Endothelial cell of umbilical vein (primary cell): ENCODE data around the gene ARL6IP4.

Source experiments
- EZH2 ChIP-seq: IDR thresholded peaks from 2 replicates; pipeline ENCODE4 v1.6.1; 2012; ENCODE audit warnings: borderline replicate concordance, low read depth, mild to moderate bottlenecking, moderate library complexity, low read length, inconsistent platforms; ENCODE audit not compliant: severe bottlenecking
- MYC ChIP-seq: IDR thresholded peaks from one replicate; pipeline ENCODE4 v1.6.1; 2011; ENCODE audit warnings: mild to moderate bottlenecking, low read depth, low read length
- POLR2A ChIP-seq: IDR thresholded peaks from 2 replicates; pipeline ENCODE4 v1.6.1; 2012; ENCODE audit warnings: low read depth, mild to moderate bottlenecking, control low read depth, low read length
- POLR2AphosphoS5 ChIP-seq: IDR thresholded peaks from 2 replicates; pipeline ENCODE4 v1.6.1; 2012; ENCODE audit warnings: low read depth, mild to moderate bottlenecking, control low read depth, low read length, moderate library complexity; ENCODE audit not compliant: insufficient read depth
- TF ChIP-seq, protein P1 (sequence below), 2 donors: IDR thresholded peaks; 1 replicate in 1 of 2; 2 replicates in 1 of 2; pipeline ENCODE4 v1.5.1; 2011; ENCODE audit warnings: low read length in 2 of 2, mild to moderate bottlenecking in 2 of 2, moderate library complexity in 2 of 2, control low read depth in 1 of 2, inconsistent platforms in 1 of 2, low read depth in 1 of 2; ENCODE audit not compliant: insufficient read depth in 1 of 2; ENCODE audit errors: extremely low read depth in 1 of 2
- TF ChIP-seq, protein P2 (sequence below): IDR thresholded peaks from 2 replicates; pipeline ENCODE4 v1.6.1; 2011; ENCODE audit not compliant: insufficient read depth, insufficient read length

DNA sequence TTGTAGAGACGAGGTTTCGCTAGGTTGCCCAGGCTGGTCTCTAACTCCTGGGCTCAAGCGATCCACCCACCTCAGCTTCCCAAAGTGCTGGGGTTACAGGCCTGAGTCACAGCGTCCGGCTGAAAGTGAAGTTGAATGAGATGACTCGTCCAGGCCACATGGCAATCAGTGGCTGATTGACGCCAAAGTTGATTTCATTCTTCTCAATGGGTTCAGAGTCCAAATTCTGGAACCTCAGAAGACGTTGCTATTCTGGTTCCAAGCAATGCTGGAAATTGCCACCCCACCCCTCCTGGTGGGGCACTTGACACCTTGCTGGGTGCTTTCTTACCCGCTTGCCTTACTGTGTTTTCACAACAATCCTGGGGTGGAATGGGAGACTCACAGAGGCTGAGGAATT lies 29.1 kb upstream of the ARL6IP4 start:
- TF ChIP-seq POLR2AphosphoS5 (peak; percentile 17), POLR2A (no peak), MYC (peak; percentile 51), EZH2 (no peak)
- TF ChIP-seq, protein P1, sequence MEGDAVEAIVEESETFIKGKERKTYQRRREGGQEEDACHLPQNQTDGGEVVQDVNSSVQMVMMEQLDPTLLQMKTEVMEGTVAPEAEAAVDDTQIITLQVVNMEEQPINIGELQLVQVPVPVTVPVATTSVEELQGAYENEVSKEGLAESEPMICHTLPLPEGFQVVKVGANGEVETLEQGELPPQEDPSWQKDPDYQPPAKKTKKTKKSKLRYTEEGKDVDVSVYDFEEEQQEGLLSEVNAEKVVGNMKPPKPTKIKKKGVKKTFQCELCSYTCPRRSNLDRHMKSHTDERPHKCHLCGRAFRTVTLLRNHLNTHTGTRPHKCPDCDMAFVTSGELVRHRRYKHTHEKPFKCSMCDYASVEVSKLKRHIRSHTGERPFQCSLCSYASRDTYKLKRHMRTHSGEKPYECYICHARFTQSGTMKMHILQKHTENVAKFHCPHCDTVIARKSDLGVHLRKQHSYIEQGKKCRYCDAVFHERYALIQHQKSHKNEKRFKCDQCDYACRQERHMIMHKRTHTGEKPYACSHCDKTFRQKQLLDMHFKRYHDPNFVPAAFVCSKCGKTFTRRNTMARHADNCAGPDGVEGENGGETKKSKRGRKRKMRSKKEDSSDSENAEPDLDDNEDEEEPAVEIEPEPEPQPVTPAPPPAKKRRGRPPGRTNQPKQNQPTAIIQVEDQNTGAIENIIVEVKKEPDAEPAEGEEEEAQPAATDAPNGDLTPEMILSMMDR (IDR thresholded peaks at IDR 0.05; ENCODE audit: extremely low read depth in 1 of 2, insufficient read depth in 1 of 2, low read depth in 1 of 2, low read length in 2 of 2): no peak
- TF ChIP-seq, protein P2, sequence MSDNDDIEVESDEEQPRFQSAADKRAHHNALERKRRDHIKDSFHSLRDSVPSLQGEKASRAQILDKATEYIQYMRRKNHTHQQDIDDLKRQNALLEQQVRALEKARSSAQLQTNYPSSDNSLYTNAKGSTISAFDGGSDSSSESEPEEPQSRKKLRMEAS: peak; percentile 42
